GM10248 (cell line): ENCODE data around the gene SUMF1.

Experiments used
- CTCF ChIA-PET: fragments of 300-600 bp; sonication (Branson Sonifier 250); formaldehyde crosslinking; extraction: SDS; loops from one replicate; lab custom pipeline; 2021; ENCODE audit warnings: antibody characterized with exemption; lab: Yijun Ruan, JAX
- POLR2A ChIA-PET: fragments of 350-650 bp; sonication (Branson Sonifier 250); formaldehyde crosslinking; extraction: SDS; loops from one replicate; lab custom pipeline; 2020; ENCODE audit warnings: antibody characterized with exemption; lab: Yijun Ruan, JAX
- DNase-seq: peaks from one replicate; pipeline ENCODE4 v3.0.0; 2012; ENCODE audit errors: extremely low spot score
- CTCF ChIP-seq: IDR thresholded peaks from 2 replicates; pipeline ENCODE4 v1.5.1; 2012; ENCODE audit warnings: mild to moderate bottlenecking, low read depth; ENCODE audit errors: extremely low read depth, missing control alignments, control extremely low read depth

The SUMF1 gene

GRCh38 chr3:4478261-4478660 is 11.2 kb upstream of the SUMF1 start:
- no peak for DNase-seq
- ChIA-PET CTCF (interaction anchor here (2.4 kb wide), 1 partner anchor 10 kb away, joined by 7 read pairs; no protein-coding TSS in a partner anchor), POLR2A (no interaction called here)
- no peak for TF ChIP-seq CTCF

- TF ChIP-seq CTCF = no peak
- no peak for DNase-seq
- ChIA-PET POLR2A (no interaction called here), CTCF (no interaction called here)
Observed at GRCh38 chr3:4476496-4476895, 9.4 kb upstream of the SUMF1 start.

GRCh38 chr3:4475804-4476203 is 8.7 kb upstream of the SUMF1 start:
- CTCF ChIA-PET = interaction anchor here (0.9 to 1.5 kb wide), 2 partner anchors 12 to 14 kb away, joined by 3 to 4 read pairs; no protein-coding TSS in a partner anchor
- POLR2A ChIA-PET = interaction anchor here (2.1 kb wide), 1 partner anchor 18 kb away, joined by 17 read pairs; the partner anchor contains the start of gene ITPR1

GRCh38 chr3:4474683-4475490 is 7.8 kb upstream of the SUMF1 start:
- no peak for TF ChIP-seq CTCF
- DNase-seq = no peak
- POLR2A ChIA-PET = interaction anchor here (2.1 kb wide), 1 partner anchor 19 kb away, joined by 17 read pairs; the partner anchor contains the start of gene ITPR1
- CTCF ChIA-PET = interaction anchor here (0.9 to 1.5 kb wide), 4 partner anchors 13 to 159 kb away, joined by 3 to 4 read pairs (median 4); no protein-coding TSS in a partner anchor

More at GRCh38 chr3:4475804-4476203, 8.7 kb upstream of the SUMF1 start:
- no peak for DNase-seq
- no peak for TF ChIP-seq CTCF

- CTCF ChIA-PET = interaction anchor here (0.7 to 1.2 kb wide), 2 partner anchors 75 to 122 kb away, joined by 3 read pairs; no protein-coding TSS in a partner anchor
- DNase-seq = no peak
- POLR2A ChIA-PET = no interaction called here
Observed at GRCh38 chr3:4472766-4473165, 5.7 kb upstream of the SUMF1 start.

More at GRCh38 chr3:4472766-4473165, 5.7 kb upstream of the SUMF1 start:
- TF ChIP-seq CTCF = no peak
